AG04449 (cell line): ENCODE results near the gene LGR6.

Experiments
- CTCF ChIA-PET: fragments of 350-600 bp; formaldehyde crosslinking; extraction: SDS; loops from one replicate; lab custom pipeline; 2021; ENCODE audit warnings: antibody characterized with exemption; lab: Yijun Ruan, JAX
- POLR2A ChIA-PET: fragments of 400-600, 350-600 bp; formaldehyde crosslinking; extraction: SDS; loops from one replicate; lab custom pipeline; 2020; ENCODE audit warnings: antibody characterized with exemption, inconsistent platforms; lab: Yijun Ruan, JAX
- DNase-seq: peaks from one replicate; pipeline ENCODE4 v3.0.0-alpha.2; 2010; ENCODE audit warnings: low read depth, low spot score
- H3K4me3 ChIP-seq: 2 replicates; pipeline ENCODE4 v1.5.1; 2011; ENCODE audit warnings: low read depth, mild to moderate bottlenecking, control low read depth, low read length
- CTCF ChIP-seq: IDR thresholded peaks from one replicate; pipeline ENCODE4 v1.5.1; 2011; ENCODE audit warnings: mild to moderate bottlenecking, moderate library complexity, low read length, control low read depth, inconsistent platforms; ENCODE audit not compliant: insufficient read depth; ENCODE audit errors: missing control alignments

The LGR6 gene

GRCh38 chr1:202276920-202277319 is 83.3 kb downstream of the LGR6 start:
- no peak for DNase-seq
- H3K4me3 ChIP-seq, result no peak overlapping the region
- no peak for TF ChIP-seq CTCF
- ChIA-PET CTCF (interaction anchor here (3.4 kb wide), 1 partner anchor 88 kb away, joined by 12 read pairs; no protein-coding TSS in a partner anchor), POLR2A (no interaction called here)

- no peak overlapping the region for H3K4me3 ChIP-seq
- no peak for DNase-seq
- TF ChIP-seq CTCF, result no peak
- ChIA-PET POLR2A (no interaction called here), CTCF (interaction anchor here (0.6 to 2.2 kb wide), 5 partner anchors 12 to 165 kb away, joined by 3 to 7 read pairs (median 4); no protein-coding TSS in a partner anchor)
Measured at GRCh38 chr1:202278751-202279150, 85.2 kb downstream of the LGR6 start.

DNA sequence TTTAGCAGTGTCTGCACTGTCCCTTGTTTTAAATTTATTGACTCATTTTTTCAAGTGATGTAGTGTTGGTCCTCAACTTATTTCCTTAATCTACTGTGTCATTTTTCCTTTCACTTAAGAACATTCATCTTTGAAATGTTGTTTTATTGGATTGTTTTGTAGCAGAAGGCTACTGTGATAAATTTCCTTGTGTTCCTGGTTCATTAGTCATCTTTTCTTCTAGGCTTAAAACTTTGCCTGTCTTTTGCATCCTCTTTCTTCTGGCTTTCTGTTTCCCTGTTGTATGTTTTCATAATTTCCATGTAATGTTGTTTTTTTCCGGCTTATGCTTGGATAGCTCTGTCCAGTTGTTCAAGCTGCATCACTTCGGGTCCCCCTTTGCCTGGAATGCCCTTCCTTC is 86.2 kb downstream of the LGR6 start:
- DNase-seq, result no peak
- ChIA-PET POLR2A (no interaction called here), CTCF (interaction anchor here (0.7 to 2.2 kb wide), 6 partner anchors 9 to 95 kb away, joined by 3 to 7 read pairs (median 4); no protein-coding TSS in a partner anchor)
- no peak for TF ChIP-seq CTCF
- no peak overlapping the region for H3K4me3 ChIP-seq

DNA sequence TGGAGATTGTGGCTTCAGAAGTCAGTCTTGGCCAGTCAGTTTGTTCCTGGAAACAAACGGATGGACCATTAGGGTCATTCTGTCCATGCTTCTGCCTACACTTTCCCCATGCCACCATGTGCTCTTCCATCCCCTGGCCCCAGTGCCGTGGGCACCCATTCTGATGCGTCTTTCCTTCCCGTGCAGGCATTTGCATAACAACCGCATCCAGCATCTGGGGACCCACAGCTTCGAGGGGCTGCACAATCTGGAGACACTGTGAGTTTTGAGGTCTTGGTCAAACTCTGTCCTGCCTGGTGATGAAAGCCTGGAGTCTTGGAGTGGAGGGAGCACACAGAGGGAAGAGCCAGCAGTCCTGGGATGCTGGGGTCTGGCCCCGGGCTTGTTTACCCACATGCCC is 87.0 kb downstream of the LGR6 start:
- CTCF ChIA-PET, result interaction anchor here (1.2 to 2.2 kb wide), 7 partner anchors 10 to 106 kb away, joined by 3 to 18 read pairs (median 6); partner anchors contain the start of gene LGR6
- POLR2A ChIA-PET, result no interaction called here
- no peak for TF ChIP-seq CTCF
- H3K4me3 ChIP-seq, result no peak overlapping the region
- no peak for DNase-seq

- ChIA-PET CTCF (interaction anchor here (1.2 to 2.0 kb wide), 5 partner anchors 32 to 107 kb away, joined by 3 to 18 read pairs (median 6); partner anchors contain the start of gene LGR6), POLR2A (interaction anchor here (0.6 kb wide), 1 partner anchor 134 kb away, joined by 5 read pairs; no protein-coding TSS in a partner anchor)
- H3K4me3 ChIP-seq, result no peak overlapping the region
- TF ChIP-seq CTCF, result no peak
- DNase-seq, result peak; percentile 40
Measured at GRCh38 chr1:202281316-202282024, 87.9 kb downstream of the LGR6 start.

DNA sequence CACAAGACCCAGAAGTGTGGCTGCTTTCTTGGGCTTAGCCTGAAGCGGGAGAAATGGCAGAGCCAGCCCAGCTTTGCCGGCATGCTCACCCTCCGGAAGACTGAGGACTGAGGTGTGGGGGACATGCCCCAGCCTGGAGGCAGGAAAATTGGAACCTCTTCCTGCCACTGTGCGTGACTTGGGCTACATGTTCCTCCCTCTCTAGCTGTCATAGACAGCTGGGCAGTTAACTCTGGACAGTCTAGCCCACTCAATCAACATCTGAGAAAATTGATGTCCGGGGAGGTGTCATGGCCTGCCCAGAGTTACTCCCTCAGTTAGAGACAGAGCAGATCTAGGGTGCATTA is 88.4 kb downstream of the LGR6 start:
- POLR2A ChIA-PET, result interaction anchor here (0.6 to 1.8 kb wide), 2 partner anchors 10 to 134 kb away, joined by 5 to 8 read pairs; no protein-coding TSS in a partner anchor
- CTCF ChIA-PET, result interaction anchor here (1.4 to 3.0 kb wide), 5 partner anchors 9 to 89 kb away, joined by 3 to 18 read pairs (median 11); partner anchors contain the start of gene LGR6
- no peak for TF ChIP-seq CTCF

More for the DNA sequence above, 88.4 kb downstream of the LGR6 start:
- no peak overlapping the region for H3K4me3 ChIP-seq
- no peak for DNase-seq
